GM12878 (cell line): ENCODE measurements around the gene ATXN2. TPM values are rescaled to one million over a fixed set of nuclear protein-coding genes. Genes with fewer than 3 reads are reported as not detected.

Source experiments
- ATAC-seq: fragments of 200-7000 bp; cut with Tn5 transposase; 3 replicates; pipeline ENCODE4 v1.9.1; 2020; ENCODE audit warnings: mild to moderate bottlenecking, moderate library complexity
- BruUV-seq: library from RNA; stranded (reverse); fragments of 400-500 nt; replicated peaks from 2 replicates; lab custom pipeline; 2021; lab: Mats Ljungman, UMichigan
- CTCF ChIA-PET: fragments of 300-600 bp; sonication (Branson Sonifier 250); formaldehyde crosslinking; extraction: SDS; loops from one replicate; lab custom pipeline; 2021; ENCODE audit warnings: inconsistent platforms; lab: Yijun Ruan, JAX
- POLR2A ChIA-PET: fragments of 350-600 bp; formaldehyde crosslinking; extraction: SDS; loops from one replicate; lab custom pipeline; 2021; ENCODE audit warnings: inconsistent platforms; lab: Charles Lee
- RAD21 ChIA-PET: fragments of 300-600 bp; sonication (Branson Sonifier 250); formaldehyde crosslinking; loops from one replicate; lab custom pipeline; 2023; ENCODE audit warnings: antibody characterized with exemption; ENCODE audit not compliant: unreplicated experiment; lab: Charles Lee
- SMC1A ChIA-PET: fragments of 300-600 bp; sonication (Branson Sonifier 250); formaldehyde crosslinking; loops from one replicate; lab custom pipeline; 2023; ENCODE audit not compliant: unreplicated experiment, uncharacterized antibody; lab: Charles Lee
- DNase-seq: peaks from one replicate; pipeline ENCODE4 v3.0.0-alpha.2; 2011; ENCODE audit warnings: low read depth, low spot score
- FAIRE-seq: peaks from 3 replicates; lab custom pipeline; 2011; peaks lifted over from hg19 to GRCh38; lab: Jason Lieb, UNC
- H2AFZ ChIP-seq: 2 replicates; pipeline ENCODE4 v1.6.0; 2011; ENCODE audit warnings: low read depth, low read length, control low read depth; ENCODE audit not compliant: control insufficient read depth
- H3K27ac ChIP-seq: 2 replicates; pipeline ENCODE4 v1.5.1; 2011; ENCODE audit warnings: control low read depth; ENCODE audit not compliant: control insufficient read depth, insufficient read depth
- H3K27me3 ChIP-seq, 2 experiments: replicated peaks in 1 of 2; 2 replicates each; pipeline versions ENCODE4 v1.6.0 to v1.6.1; 2011; ENCODE audit warnings: low read length in 1 of 2; ENCODE audit not compliant: control insufficient read depth in 2 of 2, insufficient read depth in 2 of 2
- H3K36me3 ChIP-seq, 2 experiments: 2 replicates each; pipeline ENCODE4 v1.5.1; 2011; ENCODE audit warnings: low read length in 1 of 2; ENCODE audit not compliant: control insufficient read depth in 2 of 2, insufficient read depth in 2 of 2
- H3K4me1 ChIP-seq: 2 replicates; pipeline ENCODE4 v1.6.1; 2011; ENCODE audit warnings: mild to moderate bottlenecking, low read length, moderate library complexity, mixed read lengths; ENCODE audit not compliant: control insufficient read depth, insufficient read depth
- H3K4me2 ChIP-seq: 2 replicates; pipeline ENCODE4 v1.6.0; 2011; ENCODE audit warnings: control low read depth; ENCODE audit not compliant: control insufficient read depth, insufficient read depth
- H3K4me3 ChIP-seq: fragments of 200-600 bp; sonication (generic); 2 replicates; pipeline ENCODE4 v1.5.1; 2016
- H3K79me2 ChIP-seq: 2 replicates; pipeline ENCODE4 v1.6.0; 2011; ENCODE audit warnings: low read length; ENCODE audit not compliant: control insufficient read depth, insufficient read depth
- H3K9ac ChIP-seq: 2 replicates; pipeline ENCODE4 v1.8.0; 2011; ENCODE audit warnings: low read length, control low read depth, mixed read lengths; ENCODE audit not compliant: control insufficient read depth, insufficient read depth
- H3K9me3 ChIP-seq: replicated peaks from 3 replicates; pipeline ENCODE4 v1.5.1; 2011; ENCODE audit warnings: mild to moderate bottlenecking, low read length; ENCODE audit not compliant: control insufficient read depth, insufficient read depth
- H4K20me1 ChIP-seq: 2 replicates; pipeline ENCODE4 v1.6.0; 2011; ENCODE audit not compliant: control insufficient read depth, insufficient read depth
- CBFB ChIP-seq: IDR thresholded peaks from 2 replicates; pipeline ENCODE4 v1.6.1; 2016; ENCODE audit warnings: antibody characterized with exemption, low read depth
- CHD4 ChIP-seq: fragments of 200-600 bp; sonication (generic); IDR thresholded peaks from 2 replicates; pipeline ENCODE4 v1.6.1; 2016; ENCODE audit warnings: mild to moderate bottlenecking
- FOS ChIP-seq: IDR thresholded peaks from 3 replicates; pipeline ENCODE4 v1.6.1; 2011; ENCODE audit warnings: borderline replicate concordance; ENCODE audit not compliant: insufficient read length; ENCODE audit errors: extremely low read depth
- NFXL1 ChIP-seq: fragments of 450-650 bp; IDR thresholded peaks from 2 replicates; pipeline ENCODE4 v1.6.1; 2017; ENCODE audit warnings: antibody characterized with exemption, mild to moderate bottlenecking, borderline replicate concordance
- PAX8 ChIP-seq: fragments of 450-650 bp; IDR thresholded peaks from 2 replicates; pipeline ENCODE4 v1.6.1; 2017; ENCODE audit warnings: mild to moderate bottlenecking, moderate library complexity
- ZZZ3 ChIP-seq: IDR thresholded peaks from 2 replicates; pipeline ENCODE4 v1.6.1; 2011; ENCODE audit warnings: low read depth; ENCODE audit not compliant: control insufficient read depth, insufficient read length
- WGBS: methylation state at CpG from one replicate; pipeline ENCODE4 v1.1.6; 2016; ENCODE audit warnings: low lambda C conversion rate; ENCODE audit not compliant: insufficient replicate concordance, insufficient coverage; ENCODE audit errors: missing lambda C conversion rate; 5-methylcytosine and 5-hydroxymethylcytosine counted together
- in situ Hi-C: fragments of 300-500 bp; cut with MboI; formaldehyde crosslinking; loops from 9 replicates; pipeline ENCODE4 v1.14.3; 2018; ENCODE audit warnings: mixed read lengths
- intact Hi-C: fragments of 100-400 bp; cut with micrococcal nuclease; formaldehyde crosslinking; loops from one replicate; pipeline ENCODE4 v1.14.2; 2022; ENCODE audit not compliant: unreplicated experiment
- polyA plus RNA-seq, 11 experiments: library from polyadenylated mRNA; depleted of rRNA in 4 of 11; unstranded in 6 of 11; stranded (reverse) in 5 of 11; fragments of >200 nt; fragmentation: Nextera tagmentation in 4 of 11; fragmentation: Illumina TruSeq in 1 of 11; extraction: Ambion mirVana in 4 of 11; extraction: Trizol in 1 of 11; gene quantifications; 1 replicate in 1 of 11; 2 replicates in 10 of 11; pipeline versions ENCODE4 v1.2.1 to v1.2.3, GENCODE V29; 2011 to 2016; ENCODE audit warnings: inconsistent platforms in 2 of 11, missing spikeins in 2 of 11, low read depth in 1 of 11
- total RNA-seq, 4 experiments: library from RNA; depleted of rRNA in 3 of 4; stranded (reverse); fragments of >200 nt in 3 of 4; fragmentation: Illumina TruSeq in 1 of 4; extraction: Trizol in 1 of 4; gene quantifications; 2 replicates each; pipeline versions ENCODE4 v1.2.1 to v1.2.3, GENCODE V29; 2013 to 2021

ATXN2 gene
- total and polyA plus RNA-seq, 10 of the 15 experiments (the other 5 are each of a cell fraction or from before 2014, with no cell fraction given), result 8.8 to 31.5 (median 19.0) TPM

DNA sequence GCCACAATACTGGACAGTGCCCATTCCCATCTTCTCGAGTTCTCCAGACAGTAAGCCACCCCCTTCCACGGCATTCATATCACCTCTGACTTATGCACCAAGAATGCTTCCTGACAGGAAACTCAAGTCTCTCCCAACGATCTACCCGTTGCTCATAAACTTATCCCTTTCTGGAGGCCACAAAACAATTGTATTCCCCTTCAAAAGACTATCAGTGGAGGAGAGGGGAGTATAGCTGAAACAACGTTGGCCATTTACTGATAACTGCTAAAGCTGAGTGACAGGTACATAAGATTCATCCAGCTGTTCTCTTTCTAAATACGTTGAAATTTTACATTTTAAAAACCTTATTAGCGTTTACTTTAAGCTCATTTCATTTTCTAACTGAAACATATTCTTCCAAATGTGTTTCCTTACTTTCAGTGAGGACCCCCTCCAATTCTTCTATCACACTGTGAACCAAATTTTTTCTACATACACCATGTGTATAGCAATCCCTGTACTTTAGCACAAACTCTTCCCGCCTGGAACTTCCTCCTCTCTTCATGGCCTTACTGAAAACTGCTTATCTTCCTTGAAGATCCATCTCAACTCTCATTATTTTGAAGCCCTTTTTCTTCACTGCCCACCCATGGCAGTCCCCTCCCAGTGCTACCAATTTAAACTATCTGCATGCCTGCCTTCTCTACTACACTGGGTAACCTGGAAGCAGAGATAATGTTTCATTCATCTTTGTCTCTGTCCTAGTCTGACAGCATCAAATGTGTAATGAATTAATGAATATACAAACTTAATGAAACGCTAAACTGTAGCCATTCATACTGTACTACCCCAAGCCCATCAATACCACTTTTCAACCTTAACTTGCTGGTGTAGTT, 28.8 kb downstream of the ATXN2 start:
- CTCF ChIA-PET, result no interaction called here
- Histone ChIP-seq H3K9ac (no peak overlapping the region), H3K9me3 (no peaks in the 10 kb centered on the region), H3K4me1 (peaks cover 9% of the 10 kb centered on the region; the same call in 1 of the 2 replicates), H4K20me1 (no peaks in the 10 kb centered on the region), H2AFZ (no peak overlapping the region), H3K4me2 (no peak overlapping the region), H3K4me3 (no peak overlapping the region), H3K36me3 (peaks cover 0 to 3% of the 10 kb centered on the region in 2 experiments; a peak in 1 of 4 replicates), H3K27me3 (no peaks in the 10 kb centered on the region), H3K79me2 (peaks cover 13% of the 10 kb centered on the region), H3K27ac (no peak overlapping the region)
- SMC1A ChIA-PET, result no interaction called here
- DNase-seq (no peak), ATAC-seq (no peak), FAIRE-seq (no peak)
- in situ Hi-C loops, result no loop called here
- no peak for TF ChIP-seq CHD4
- TF ChIP-seq NFXL1, result no peak
- TF ChIP-seq PAX8, result no peak
- no peak for TF ChIP-seq FOS
- TF ChIP-seq CBFB, result no peak
- TF ChIP-seq ZZZ3, result no peak
- WGBS, result 80% methylated on average over 9 of the region's 9 CpGs
- BruUV-seq, result TSS peak; percentile 36
- RAD21 ChIA-PET, result no interaction called here
- POLR2A ChIA-PET, result no interaction called here
- intact Hi-C loops, result no loop called here
